GM21576 (cell line): Measurements from ENCODE around the gene ARID1B.

ENCODE experiments used
- ATAC-seq: cut with Tn5 transposase; IDR thresholded peaks from one replicate; pipeline ENCODE4 v1.9.1; 2021; ENCODE audit warnings: mild to moderate bottlenecking, moderate library complexity; ENCODE audit not compliant: unreplicated experiment

ARID1B gene

DNA sequence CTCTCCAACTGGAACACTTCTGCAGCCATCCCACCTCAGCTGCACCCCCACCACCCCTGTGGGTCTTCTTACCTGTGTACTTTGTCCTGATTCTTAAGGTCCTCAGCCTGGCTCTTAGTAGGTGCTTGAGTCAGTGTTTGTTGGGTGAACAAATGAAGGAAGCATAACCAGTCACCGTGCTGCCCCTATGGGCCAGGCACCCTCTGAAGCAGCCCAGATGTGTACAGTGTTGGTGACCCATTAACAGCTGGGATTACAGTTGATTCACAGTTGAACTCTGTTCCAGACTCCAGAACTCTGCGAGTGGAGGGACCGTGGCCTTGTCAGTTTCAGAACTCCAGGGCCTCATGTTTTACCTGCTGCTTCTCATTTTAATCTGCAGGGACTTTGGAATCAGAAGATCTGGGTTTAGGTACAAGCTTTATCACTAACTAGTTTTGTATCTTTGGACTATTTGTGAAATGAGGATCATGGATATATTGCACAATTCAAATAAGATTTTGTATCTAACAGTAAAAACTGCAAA lies 342.4 kb downstream of the ARID1B start:
- no peak for ATAC-seq

DNA sequence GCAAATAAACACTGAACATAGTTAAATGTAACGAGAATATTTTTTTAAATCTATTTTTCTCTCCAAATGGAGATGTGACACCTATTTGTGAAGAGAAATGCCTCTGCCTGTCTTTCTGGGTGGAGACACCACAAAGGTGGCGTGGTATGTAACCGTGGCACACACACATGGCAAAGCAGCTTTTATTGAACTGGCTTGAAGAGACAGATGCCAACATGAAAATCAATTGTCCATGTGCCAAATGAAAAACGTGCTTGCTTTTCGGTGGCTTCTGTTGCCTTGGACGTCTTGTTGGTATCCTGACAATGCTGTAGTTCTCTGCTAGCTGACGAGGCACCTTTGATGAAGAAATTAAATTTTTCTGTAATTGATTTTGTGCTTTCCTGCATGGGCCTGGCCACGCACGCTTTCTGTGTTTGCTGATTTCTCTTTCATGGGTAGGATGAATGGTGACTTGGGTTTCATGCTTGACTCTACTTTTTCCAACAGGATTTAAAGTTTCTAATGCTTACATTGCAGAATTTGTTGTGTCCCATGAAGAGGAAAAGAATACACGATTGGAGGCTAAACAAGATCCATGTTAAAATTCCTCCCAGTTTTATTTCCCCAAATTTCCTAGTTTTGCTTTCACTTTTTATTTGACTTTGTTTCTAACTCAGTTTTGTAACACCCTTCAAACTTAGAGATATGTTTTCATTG lies 343.5 kb downstream of the ARID1B start:
- no peak for ATAC-seq

DNA sequence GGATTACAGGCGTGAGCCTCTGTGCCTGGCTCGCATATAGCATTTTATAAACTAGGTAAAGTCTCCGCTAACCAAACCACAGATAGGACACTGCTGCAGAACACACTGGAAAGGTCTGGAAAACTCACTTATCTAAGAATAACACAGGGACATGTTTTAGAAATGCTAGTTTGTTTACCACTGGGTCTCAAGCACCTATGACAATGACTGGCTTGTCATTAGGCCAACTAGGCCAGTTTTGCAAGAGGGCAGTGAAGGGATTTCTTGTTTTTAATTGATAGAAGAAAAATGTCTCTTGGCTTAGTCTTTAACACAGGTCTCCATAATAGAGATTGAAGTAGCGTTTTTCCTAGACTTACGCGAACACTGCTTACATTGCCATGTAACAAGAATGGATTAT lies 344.7 kb downstream of the ARID1B start:
- no peak for ATAC-seq

DNA sequence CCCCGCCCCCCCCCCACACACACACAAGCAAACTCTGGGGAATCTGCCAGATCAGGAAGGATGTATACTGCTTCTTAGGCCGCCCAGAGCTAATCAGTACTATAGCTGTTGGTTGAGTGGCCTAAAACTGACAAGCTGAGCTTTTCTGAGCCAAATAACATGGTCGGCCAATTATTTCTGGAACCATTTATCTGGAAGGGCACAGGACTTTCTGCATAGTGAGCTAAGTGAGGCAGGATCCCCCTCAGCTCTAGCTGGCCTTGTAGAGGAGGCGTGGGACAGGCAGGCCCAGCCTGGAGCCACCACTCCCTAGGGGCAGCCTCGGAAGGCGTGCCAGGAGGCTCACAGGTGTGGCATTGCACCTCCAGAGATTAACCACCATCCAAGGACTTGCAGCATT lies 346.1 kb downstream of the ARID1B start:
- no peak for ATAC-seq

DNA sequence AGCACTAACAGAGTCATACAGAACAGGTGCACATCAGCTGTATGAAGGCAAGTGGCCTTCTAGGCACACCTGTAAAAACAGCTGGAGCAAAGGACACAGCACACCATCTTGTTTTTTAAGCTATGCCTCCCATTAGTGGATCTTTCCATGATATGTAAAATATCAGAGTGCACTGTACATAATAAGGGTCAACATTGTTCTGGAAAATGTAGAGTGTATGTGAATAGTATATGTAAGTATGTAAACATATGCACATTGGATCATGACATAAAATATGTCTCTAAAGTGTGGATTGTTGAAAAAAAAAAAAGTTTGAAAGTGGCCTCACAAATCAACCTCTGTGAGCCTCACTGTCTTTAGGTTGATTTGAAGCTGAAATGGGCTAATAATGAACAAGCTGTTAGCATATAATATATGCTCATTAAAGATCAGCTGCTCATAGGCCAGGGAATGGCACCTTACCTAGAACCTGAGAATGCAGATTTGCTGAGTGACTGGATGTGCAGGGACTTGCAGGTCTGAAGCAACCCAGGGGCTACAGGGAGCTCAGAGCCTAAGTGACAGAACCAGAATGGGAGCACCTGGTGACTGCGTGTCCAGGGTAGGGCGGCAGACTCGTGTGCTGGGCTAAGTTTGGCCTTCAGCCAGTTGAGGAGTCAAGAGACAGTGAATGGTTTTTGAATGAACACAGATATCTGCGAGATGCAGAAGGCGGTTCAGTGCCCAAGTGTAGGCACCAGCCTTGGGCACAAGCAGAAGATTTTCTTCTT lies 347.5 kb downstream of the ARID1B start:
- no peak for ATAC-seq

DNA sequence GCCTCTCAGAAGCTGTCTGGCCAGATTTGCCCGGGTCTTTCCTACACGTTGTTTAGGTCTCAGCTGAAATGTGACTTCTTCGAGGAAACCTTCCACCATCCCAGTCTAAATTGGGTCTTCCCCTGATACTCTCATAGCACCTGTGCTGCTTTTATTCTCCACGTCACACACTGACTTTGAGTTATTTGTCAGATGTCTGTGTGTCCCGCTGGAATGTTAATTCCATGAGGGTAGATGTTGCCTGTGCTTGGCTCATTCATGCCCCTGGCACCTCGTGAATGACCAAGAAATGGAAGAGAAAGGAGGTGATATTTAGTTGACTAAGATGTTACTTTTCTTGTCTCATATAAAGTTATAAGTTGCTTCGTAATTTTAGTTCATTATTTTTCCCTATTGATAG lies 348.4 kb downstream of the ARID1B start:
- ATAC-seq = no peak

DNA sequence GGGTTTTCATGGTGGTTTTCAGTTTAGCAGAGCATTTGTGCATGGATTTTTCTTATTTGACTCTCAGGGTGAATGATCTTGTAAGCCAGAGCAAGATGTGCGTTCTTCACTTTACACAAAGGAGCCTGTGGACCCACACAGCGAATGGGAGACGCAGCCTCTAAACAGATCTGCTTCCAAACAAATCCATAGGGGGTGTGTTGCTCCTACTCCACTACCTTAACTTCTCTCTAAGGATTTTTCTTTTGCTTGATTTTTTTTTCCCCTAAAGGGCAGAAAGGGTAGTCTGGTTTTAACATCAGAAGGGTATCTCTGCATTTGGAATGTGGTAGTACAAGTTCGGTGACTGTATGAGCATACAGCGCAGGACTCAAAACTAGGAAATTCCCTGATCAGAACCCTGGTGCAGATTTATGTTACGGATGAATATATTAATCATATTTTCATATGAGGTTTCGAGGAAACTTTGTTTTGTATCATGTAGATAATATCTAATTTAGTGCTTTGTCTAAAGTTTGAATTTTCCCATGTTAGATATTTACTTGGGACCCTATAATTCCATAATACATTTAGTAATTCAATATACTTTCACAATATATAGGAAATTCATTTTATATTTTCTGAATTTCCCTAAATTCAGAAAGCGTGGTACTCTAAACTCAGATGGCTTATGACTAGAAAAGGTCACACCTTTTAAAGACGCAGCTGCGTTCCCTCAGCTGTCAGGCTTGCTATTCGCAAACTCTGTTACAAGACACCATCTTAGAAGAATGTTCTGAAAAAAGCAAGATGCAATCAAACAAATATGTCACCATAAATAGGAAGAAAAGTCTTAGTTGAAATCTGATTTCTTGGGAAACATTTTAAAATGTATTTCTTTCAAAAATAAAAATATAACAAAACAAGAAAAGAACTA lies 349.3 kb downstream of the ARID1B start:
- no peak for ATAC-seq

- no peak for ATAC-seq
Observed at GRCh38 chr6:157128235-157128775, 351.1 kb downstream of the ARID1B start.

GRCh38 chr6:157131250-157131649 lies 354.1 kb downstream of the ARID1B start:
- no peak for ATAC-seq

GRCh38 chr6:157133856-157134255 lies 356.7 kb downstream of the ARID1B start:
- ATAC-seq = no peak

- no peak for ATAC-seq
Observed at GRCh38 chr6:157134402-157135047, 357.3 kb downstream of the ARID1B start.

DNA sequence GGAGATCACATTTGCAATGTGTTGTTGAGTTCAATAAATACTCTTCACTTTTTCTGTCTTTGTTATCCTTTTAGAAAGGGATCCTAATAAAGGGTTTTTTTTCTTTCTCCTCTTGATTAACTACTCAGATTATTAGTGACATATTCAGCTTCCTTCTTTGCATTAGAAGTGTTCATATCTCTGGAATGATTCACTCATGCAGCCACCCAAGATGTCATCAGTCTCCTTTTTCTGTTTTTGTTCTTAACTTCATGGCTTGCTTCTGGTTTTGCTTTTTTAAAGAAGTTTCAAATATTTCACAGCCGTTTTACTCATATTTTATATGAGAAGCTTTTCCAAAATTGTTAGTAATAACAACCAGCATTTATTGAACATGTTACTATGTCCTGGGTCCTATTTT lies 358.5 kb downstream of the ARID1B start:
- no peak for ATAC-seq

DNA sequence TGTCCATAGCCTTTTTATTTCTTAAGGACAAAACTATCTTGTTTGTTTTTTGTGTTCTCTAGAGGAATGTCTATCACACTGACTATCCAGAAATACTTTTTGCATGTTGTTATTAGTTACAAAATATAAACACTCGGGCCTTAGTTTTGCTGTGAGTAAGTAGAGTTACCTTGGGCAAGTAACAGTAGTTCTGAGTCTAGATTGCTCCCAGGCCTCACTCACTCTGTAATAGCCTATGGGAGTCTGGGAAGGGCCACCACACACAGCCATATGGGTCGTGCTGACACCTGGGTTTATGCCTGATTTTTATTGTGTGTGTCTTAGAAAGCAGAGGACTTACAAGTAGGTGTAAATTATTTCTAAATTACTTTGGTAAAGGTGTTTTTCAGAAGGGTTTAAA lies 360.3 kb downstream of the ARID1B start:
- ATAC-seq = no peak

- ATAC-seq = no peak
Observed at GRCh38 chr6:157139054-157139708, 362.0 kb downstream of the ARID1B start.

- ATAC-seq = no peak
Observed at GRCh38 chr6:157143171-157143889, 366.2 kb downstream of the ARID1B start.

DNA sequence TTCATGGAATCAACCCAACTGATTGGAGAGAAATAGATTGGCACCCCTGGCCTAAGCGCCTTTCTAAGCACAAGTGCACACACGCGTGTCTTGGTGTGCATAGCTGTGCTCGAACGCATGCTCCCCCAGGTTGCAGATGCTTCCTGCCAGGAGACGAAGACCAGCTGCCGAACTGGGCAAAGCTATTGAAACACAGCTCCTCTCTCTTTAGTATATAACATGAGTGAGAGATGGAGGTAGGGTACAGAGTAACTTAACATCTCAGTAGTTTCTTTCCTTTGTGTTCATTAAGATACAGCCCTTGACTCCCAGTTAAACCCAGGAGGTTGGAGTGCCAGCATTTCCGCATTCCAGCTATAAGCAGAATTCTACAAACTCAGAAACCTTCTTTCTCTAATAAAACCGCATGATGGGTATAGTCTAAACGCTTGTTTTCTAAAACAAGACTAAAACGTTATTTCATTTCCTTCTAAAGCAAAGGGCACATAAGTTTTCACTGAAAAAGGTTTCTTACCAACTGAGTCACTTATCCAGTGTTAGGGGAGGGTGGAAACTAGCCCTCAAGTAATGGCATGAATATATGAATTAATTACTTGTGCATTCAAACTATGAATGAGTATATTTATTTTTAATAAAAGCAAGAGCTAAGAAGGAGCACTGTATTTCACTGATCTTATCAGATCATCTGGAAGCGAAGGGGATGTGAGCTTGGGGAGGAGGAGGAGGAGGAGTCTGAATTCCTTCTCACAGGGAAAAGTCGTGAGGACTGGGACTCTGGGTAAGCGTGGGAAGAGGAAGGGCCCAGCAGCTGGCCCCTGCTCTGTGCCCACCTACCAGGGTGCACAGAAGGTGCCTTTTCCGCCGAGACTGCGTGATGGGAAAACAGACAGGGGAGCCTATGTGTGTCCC lies 367.0 kb downstream of the ARID1B start:
- no peak for ATAC-seq

DNA sequence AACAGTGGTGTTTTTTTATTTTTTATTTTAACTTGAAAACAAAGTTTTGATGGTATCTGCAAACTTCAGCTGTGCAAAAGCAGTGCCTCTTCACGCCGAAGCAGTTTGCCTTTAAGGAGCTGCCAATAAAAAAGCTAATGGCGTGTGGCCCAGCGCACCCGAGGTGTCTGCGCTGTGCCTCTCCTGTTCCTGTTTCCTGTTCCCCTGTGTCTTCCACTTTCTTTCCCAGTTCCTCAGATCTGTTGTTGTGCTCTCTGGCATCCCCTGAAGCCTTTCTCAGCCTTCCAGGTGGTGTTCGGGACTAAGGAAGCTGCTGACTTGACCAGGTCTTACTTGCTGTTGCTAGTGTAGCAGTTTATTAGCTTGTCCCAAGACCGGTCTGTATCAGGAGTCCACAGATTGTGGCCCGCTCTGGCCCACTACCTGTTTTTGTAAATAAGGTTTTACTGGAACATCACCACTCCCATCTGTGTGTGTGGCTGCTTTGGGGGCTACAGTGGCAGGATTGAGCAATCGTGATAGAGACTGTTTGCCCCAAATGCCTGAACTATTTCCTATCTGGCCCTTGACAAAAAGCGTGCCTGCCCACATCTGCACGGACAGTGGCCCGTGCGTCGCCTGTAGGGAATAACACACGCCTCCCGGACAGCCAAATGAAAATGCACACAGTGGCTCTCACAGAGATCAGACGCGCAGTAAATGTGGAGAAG lies 367.8 kb downstream of the ARID1B start:
- ATAC-seq = no peak
